Esophagus muscularis mucosa (tissue), 4 donors: ENCODE results near the gene PLB1. TPM values are rescaled to one million over a fixed set of nuclear protein-coding genes. Genes with fewer than 3 reads are reported as not detected.

Experiments
- DNase-seq: peaks from one replicate; pipeline ENCODE4 v3.0.0-alpha.2; 2017; ENCODE audit errors: extremely low spot score
- H3K27ac ChIP-seq, 4 donors: fragments of 200-600 bp; sonication (generic); replicated peaks in 1 of 4; 1 replicate in 3 of 4; 2 replicates in 1 of 4; pipeline ENCODE4 v1.5.1; 2016 to 2019; ENCODE audit warnings: mild to moderate bottlenecking in 1 of 4
- H3K27me3 ChIP-seq, 4 donors: fragments of 200-600 bp; sonication (generic); one replicate each; pipeline versions ENCODE4 v1.5.1 to v1.6.0; 2016 to 2019
- H3K36me3 ChIP-seq, 4 donors: fragments of 200-600 bp; sonication (generic); one replicate each; pipeline ENCODE4 v1.5.1; 2016 to 2019
- H3K4me1 ChIP-seq, 4 donors: fragments of 200-600 bp; sonication (generic); one replicate each; pipeline ENCODE4 v1.5.1; 2016 to 2019
- H3K4me3 ChIP-seq, 4 donors: fragments of 200-600 bp; sonication (generic); 1 replicate in 2 of 4; 2 replicates in 2 of 4; pipeline ENCODE4 v1.5.1; 2016 to 2019; ENCODE audit warnings: mild to moderate bottlenecking in 4 of 4, moderate library complexity in 1 of 4
- H3K9me3 ChIP-seq, 4 donors: fragments of 200-600 bp; sonication (generic); 1 replicate in 3 of 4; 2 replicates in 1 of 4; pipeline ENCODE4 v1.5.1; 2016 to 2019
- CTCF ChIP-seq, 3 experiments: fragments of 200-600 bp in 2 of 3; fragments of 450-650 bp in 1 of 3; sonication (generic) in 2 of 3; IDR thresholded peaks; one replicate each; pipeline ENCODE4 v1.5.1; 2017 to 2019; ENCODE audit warnings: antibody characterized with exemption in 3 of 3, mild to moderate bottlenecking in 2 of 3, moderate library complexity in 1 of 3
- EP300 ChIP-seq: sonication (generic); formaldehyde crosslinking; IDR thresholded peaks from one replicate; pipeline ENCODE4 v1.6.1; 2017; ENCODE audit warnings: antibody characterized with exemption
- POLR2A ChIP-seq: fragments of 450-650 bp; IDR thresholded peaks from one replicate; pipeline ENCODE4 v1.6.1; 2017; ENCODE audit warnings: antibody characterized with exemption, moderate library complexity, mild to moderate bottlenecking, low read depth
- POLR2AphosphoS5 ChIP-seq, 2 donors: sonication (generic); formaldehyde crosslinking; IDR thresholded peaks; one replicate each; pipeline ENCODE4 v1.6.1; 2017; ENCODE audit warnings: antibody characterized with exemption in 2 of 2
- WGBS: methylation state at CpG from one replicate; pipeline ENCODE4 v1.1.5; 2018; 5-methylcytosine and 5-hydroxymethylcytosine counted together
- intact Hi-C: fragments of 100-400 bp; cut with DNase I; formaldehyde crosslinking; loops from one replicate; pipeline ENCODE4 v1.15.1; 2023
- total RNA-seq, 4 donors: library from RNA; depleted of rRNA; stranded (reverse); fragments of >200 nt; gene quantifications; one replicate each; pipeline versions ENCODE4 v1.1.0 to v1.2.1, GENCODE V29; 2016

The PLB1 gene
- total RNA-seq, 4 donors from 2014 or later: 2.5 to 11.1 (median 7.7) TPM

- Histone ChIP-seq H3K4me1 (no peaks in the 10 kb centered on the region), H3K4me3 (no peak overlapping the region), H3K27me3 (no peaks in the 10 kb centered on the region), H3K9me3 (no peaks in the 10 kb centered on the region), H3K36me3 (no peaks in the 10 kb centered on the region), H3K27ac (no peak overlapping the region)
- WGBS: 92% methylated on average over 16 of the region's 16 CpGs
- TF ChIP-seq POLR2AphosphoS5 (IDR thresholded peaks at IDR 0.05): no peak
- TF ChIP-seq EP300: no peak
- no peak for TF ChIP-seq CTCF (IDR thresholded peaks at IDR 0.05)
- no peak for TF ChIP-seq POLR2A
- DNase-seq: no peak
- intact Hi-C loops: no loop called here
Measured at GRCh38 chr2:28577791-28578680, 82.2 kb downstream of the PLB1 start.

- H3K27me3 ChIP-seq: no peaks in the 10 kb centered on the region
- no peaks in the 10 kb centered on the region for H3K36me3 ChIP-seq
- intact Hi-C loops: no loop called here
- no peak overlapping the region for H3K27ac ChIP-seq
- DNase-seq: no peak
- peaks cover 5% of the 10 kb centered on the region in 4 donors for H3K4me1 ChIP-seq
- no peaks in the 10 kb centered on the region for H3K9me3 ChIP-seq
- WGBS: 92% methylated on average over 2 of the region's 2 CpGs
- no peak overlapping the region for H3K4me3 ChIP-seq
- no peak for TF ChIP-seq EP300
- TF ChIP-seq CTCF (IDR thresholded peaks at IDR 0.05): no peak
- TF ChIP-seq POLR2AphosphoS5 (IDR thresholded peaks at IDR 0.05): no peak
- no peak for TF ChIP-seq POLR2A
Measured at GRCh38 chr2:28578774-28579173, 82.9 kb downstream of the PLB1 start.

- H3K27me3 ChIP-seq: no peaks in the 10 kb centered on the region
- no peaks in the 10 kb centered on the region for H3K36me3 ChIP-seq
- H3K27ac ChIP-seq: no peak overlapping the region
- DNase-seq: no peak
- WGBS: 97% methylated on average over 3 of the region's 3 CpGs
- intact Hi-C loops: no loop called here
- H3K4me3 ChIP-seq: no peak overlapping the region
- TF ChIP-seq POLR2AphosphoS5 (IDR thresholded peaks at IDR 0.05) (no peak), CTCF (IDR thresholded peaks at IDR 0.05) (no peak), EP300 (no peak), POLR2A (no peak)
- no peaks in the 10 kb centered on the region for H3K9me3 ChIP-seq
- H3K4me1 ChIP-seq: peaks cover 11 to 13% (median 13%) of the 10 kb centered on the region in 4 donors
Measured at GRCh38 chr2:28579606-28580005, 83.7 kb downstream of the PLB1 start.

GRCh38 chr2:28580078-28580477, 84.2 kb downstream of the PLB1 start:
- peaks cover 15 to 18% (median 17%) of the 10 kb centered on the region in 4 donors for H3K4me1 ChIP-seq
- TF ChIP-seq POLR2A: no peak
- TF ChIP-seq CTCF (IDR thresholded peaks at IDR 0.05): no peak
- TF ChIP-seq POLR2AphosphoS5 (IDR thresholded peaks at IDR 0.05): no peak
- no peak for TF ChIP-seq EP300
- no peak overlapping the region for H3K27ac ChIP-seq
- no peaks in the 10 kb centered on the region for H3K9me3 ChIP-seq
- no peaks in the 10 kb centered on the region for H3K36me3 ChIP-seq
- DNase-seq: no peak
- H3K4me3 ChIP-seq: no peak overlapping the region
- intact Hi-C loops: no loop called here
- H3K27me3 ChIP-seq: no peaks in the 10 kb centered on the region
- WGBS: 65% methylated on average over 2 of the region's 5 CpGs
